ENCODE results near the gene JMJD8. TPM values are rescaled to one million over a fixed set of nuclear protein-coding genes. Genes with fewer than 3 reads are reported as not detected.
A peak's percentile ranks its signal among the peaks of the same experiment; 100 is the strongest.

JMJD8 gene
- total and polyA plus RNA-seq, 8 donors: 24.2 to 229 (median 83.3) TPM

DNA sequence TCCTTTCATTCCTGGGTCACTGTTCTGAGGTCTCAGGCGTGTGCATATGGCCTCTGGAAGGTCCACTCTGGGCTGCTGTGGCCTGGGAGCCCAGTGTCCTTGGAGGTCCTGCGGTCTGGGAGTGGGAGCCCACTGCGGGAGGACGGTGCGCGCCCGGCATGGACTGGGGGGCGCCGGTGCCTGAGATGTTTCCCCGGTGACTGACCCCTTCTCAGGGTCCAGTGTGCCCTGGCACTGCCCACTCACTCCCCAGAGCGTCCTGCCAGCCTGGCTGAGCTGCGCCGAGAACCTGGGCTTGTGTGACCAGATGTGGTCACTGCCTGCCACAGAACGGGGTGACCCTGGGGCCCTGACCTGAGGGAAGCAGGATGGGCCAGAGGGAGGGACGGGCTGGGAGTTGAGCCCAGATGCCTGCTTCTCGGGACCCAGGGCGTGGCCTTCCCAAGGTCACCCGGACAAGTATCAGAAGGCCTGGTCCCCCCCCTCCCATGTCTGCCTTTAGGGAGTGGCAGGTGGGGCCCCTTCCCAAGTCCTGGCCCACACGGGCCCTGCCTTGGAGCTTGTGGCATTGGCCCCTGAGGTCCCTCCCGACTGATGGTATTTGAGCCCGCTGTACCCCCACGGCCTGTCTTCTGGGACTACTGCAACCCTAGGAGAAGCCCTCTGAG is 9.8 kb downstream of the JMJD8 start:
- Histone ChIP-seq H3K9me3 (no peaks in the 10 kb centered on the region), H3K27ac (no peak overlapping the region), H3K27me3 (peaks cover 0 to 18% (median 0%) of the 10 kb centered on the region in 3 donors), H3K4me1 (peaks cover 24 to 56% (median 49%) of the 10 kb centered on the region in 4 donors), H3K4me3 (peak overlapping the region in 1 of 4 donors; percentile 45), H3K36me3 (peaks cover 44 to 51% (median 50%) of the 10 kb centered on the region in 4 donors)
- intact Hi-C loops (cut with DNase I; ENCODE audit: low total_unique reads): no loop called here
- 68 to 80% (median 73%) methylated on average over 22 of the region's 22 CpGs for WGBS, 5 donors
- DNase-seq: no peak
- no peak for TF ChIP-seq EP300 (IDR thresholded peaks at IDR 0.05)
- no peak for TF ChIP-seq POLR2AphosphoS5 (IDR thresholded peaks at IDR 0.05)
- TF ChIP-seq CTCF (IDR thresholded peaks at IDR 0.05): no peak
- no peak for TF ChIP-seq POLR2A (IDR thresholded peaks at IDR 0.05)

DNA sequence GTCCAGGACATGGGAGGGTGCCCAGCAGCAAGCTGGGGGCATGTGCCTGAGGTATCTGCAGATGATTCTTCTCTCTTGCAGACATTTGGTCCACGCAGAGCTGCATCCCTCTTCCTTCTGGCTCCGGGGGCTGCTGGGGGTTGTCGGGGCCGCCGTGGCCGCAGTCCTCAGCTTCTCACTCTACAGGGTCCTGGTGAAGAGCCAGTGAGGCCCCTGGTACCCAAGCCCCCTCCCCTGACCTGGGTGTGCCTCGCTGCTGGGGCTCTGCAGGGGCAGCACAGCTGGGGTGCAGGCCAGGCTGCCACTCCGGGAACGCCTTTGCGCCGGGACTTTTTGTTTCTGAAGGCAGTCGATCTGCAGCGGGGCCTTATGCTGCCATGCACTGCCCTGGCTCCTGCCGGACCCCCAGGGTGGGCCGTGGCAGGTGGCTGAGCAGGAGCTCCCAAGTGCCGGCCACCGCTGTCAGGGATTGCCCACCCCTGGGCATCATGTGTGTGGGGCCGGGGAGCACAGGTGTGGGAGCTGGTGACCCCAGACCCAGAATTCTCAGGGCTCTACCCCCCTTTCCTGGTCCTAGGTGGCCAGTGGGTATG is 10.6 kb downstream of the JMJD8 start:
- no peaks in the 10 kb centered on the region for H3K9me3 ChIP-seq
- intact Hi-C loops (cut with DNase I; ENCODE audit: low total_unique reads): no loop called here
- no peak for DNase-seq
- peaks cover 32 to 57% (median 49%) of the 10 kb centered on the region in 4 donors for H3K4me1 ChIP-seq
- H3K27me3 ChIP-seq: peaks cover 0 to 18% (median 0%) of the 10 kb centered on the region in 3 donors
- TF ChIP-seq CTCF (IDR thresholded peaks at IDR 0.05) (no peak), POLR2A (IDR thresholded peaks at IDR 0.05) (no peak), EP300 (IDR thresholded peaks at IDR 0.05) (no peak), POLR2AphosphoS5 (IDR thresholded peaks at IDR 0.05) (no peak)
- H3K4me3 ChIP-seq: no peak overlapping the region
- H3K36me3 ChIP-seq: peaks cover 44 to 53% (median 52%) of the 10 kb centered on the region in 4 donors
- 87 to 94% (median 89%) methylated on average over 8 to 18 of the region's 18 CpGs for WGBS, 5 donors
- H3K27ac ChIP-seq: no peak overlapping the region

DNA sequence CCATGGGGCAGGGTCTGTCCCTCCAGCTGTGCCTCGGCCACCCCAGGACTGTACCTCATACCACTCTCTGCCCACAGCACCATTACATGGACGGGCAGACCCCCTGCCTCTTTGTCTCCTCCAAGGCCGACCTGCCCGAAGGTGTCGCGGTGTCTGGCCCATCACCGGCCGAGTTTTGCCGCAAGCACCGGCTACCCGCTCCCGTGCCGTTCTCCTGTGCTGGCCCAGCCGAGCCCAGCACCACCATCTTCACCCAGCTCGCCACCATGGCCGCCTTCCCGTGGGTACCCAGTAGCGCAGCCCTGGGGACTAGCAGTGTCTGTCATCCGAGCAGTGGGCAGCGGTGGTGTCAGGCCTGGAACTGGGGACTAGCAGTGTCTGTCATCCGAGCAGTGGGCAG is 11.3 kb downstream of the JMJD8 start:
- TF ChIP-seq CTCF (IDR thresholded peaks at IDR 0.05): no peak
- TF ChIP-seq EP300 (IDR thresholded peaks at IDR 0.05): no peak
- TF ChIP-seq POLR2AphosphoS5 (IDR thresholded peaks at IDR 0.05): no peak
- TF ChIP-seq POLR2A (IDR thresholded peaks at IDR 0.05): no peak
- no peak overlapping the region for H3K4me3 ChIP-seq
- H3K27ac ChIP-seq: no peak overlapping the region
- H3K27me3 ChIP-seq: peaks cover 0 to 18% (median 0%) of the 10 kb centered on the region in 3 donors
- peaks cover 44 to 53% (median 52%) of the 10 kb centered on the region in 4 donors for H3K36me3 ChIP-seq
- WGBS, 5 donors: 92 to 95% (median 94%) methylated on average over 9 to 21 of the region's 21 CpGs
- H3K4me1 ChIP-seq: peaks cover 35 to 60% (median 52%) of the 10 kb centered on the region in 4 donors
- intact Hi-C loops (cut with DNase I; ENCODE audit: low total_unique reads): no loop called here
- no peaks in the 10 kb centered on the region for H3K9me3 ChIP-seq
- DNase-seq: no peak

DNA sequence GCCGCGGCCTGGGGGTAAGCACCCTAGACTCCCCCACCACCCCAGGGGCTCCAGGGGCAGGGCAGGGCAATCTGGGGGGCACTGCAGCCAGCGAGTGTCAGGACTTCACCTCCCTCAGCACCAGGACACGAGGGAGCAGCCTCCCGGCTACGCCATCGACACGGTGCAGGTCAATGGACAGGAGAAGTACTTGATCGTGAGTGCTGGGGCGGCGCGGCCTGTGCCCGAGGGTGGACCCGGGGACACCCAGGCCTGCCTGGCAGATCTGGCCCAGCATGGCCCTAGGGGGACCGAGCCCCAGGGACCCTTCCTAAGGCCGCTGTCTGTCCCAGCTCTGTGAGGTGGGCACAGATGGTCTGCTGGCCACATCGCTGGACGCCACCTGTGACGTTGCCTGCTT is 11.8 kb downstream of the JMJD8 start:
- WGBS, 5 donors: 83 to 92% (median 90%) methylated on average over 6 to 19 of the region's 19 CpGs
- intact Hi-C loops (cut with DNase I; ENCODE audit: low total_unique reads): no loop called here
- TF ChIP-seq POLR2A (IDR thresholded peaks at IDR 0.05) (no peak), POLR2AphosphoS5 (IDR thresholded peaks at IDR 0.05) (no peak), CTCF (IDR thresholded peaks at IDR 0.05) (no peak), EP300 (IDR thresholded peaks at IDR 0.05) (no peak)
- no peak for DNase-seq
- no peak overlapping the region for H3K4me3 ChIP-seq
- H3K9me3 ChIP-seq: no peaks in the 10 kb centered on the region
- H3K27me3 ChIP-seq: peaks cover 0 to 18% (median 0%) of the 10 kb centered on the region in 3 donors
- peaks cover 44 to 53% (median 52%) of the 10 kb centered on the region in 4 donors for H3K36me3 ChIP-seq
- H3K27ac ChIP-seq: no peak overlapping the region
- H3K4me1 ChIP-seq: peaks cover 39 to 61% (median 52%) of the 10 kb centered on the region in 4 donors

Measured in stomach (tissue), 9 donors.